NCI-H2029 treated with DMSO at 0.1 percent for 48 hours (cell line): ENCODE measurements around the gene COG3.
"Not testable (repeated sequence)": the region's sequence is repeated elsewhere in the genome, so short reads cannot be mapped to it uniquely, and the experiment has no call there.

ENCODE experiments used
- DNase-seq: peaks from one replicate; lab custom pipeline; 2025; lab: John Stamatoyannopoulos, UW

Gene COG3

GRCh38 chr13:45464687-45465453 is at the start of gene COG3:
Gene COG3, plus strand, starts transcription at chr13:45464939. Its CDS starts 98 bp downstream, at chr13:45465037.
- peak; percentile 64 for DNase-seq

- DNase-seq = no peak
These were observed 49.6 kb upstream of the COG3 start for GRCh38 chr13:45415112-45415511.

GRCh38 chr13:45416516-45417128 is 48.1 kb upstream of the COG3 start:
- peak; percentile 22 for DNase-seq

- peak; percentile 23 for DNase-seq
These were observed 46.8 kb upstream of the COG3 start, which contains the start of gene SLC25A30 for GRCh38 chr13:45417790-45418534. Gene SLC25A30, minus strand, starts transcription at chr13:45418373. Its CDS starts 6,948 bp downstream, at chr13:45411425.

- not testable (repeated sequence) for DNase-seq
These were observed 45.4 kb upstream of the COG3 start for GRCh38 chr13:45419389-45419788.

GRCh38 chr13:45419945-45420344 is 44.8 kb upstream of the COG3 start:
- no peak for DNase-seq

GRCh38 chr13:45422731-45423292 is 41.9 kb upstream of the COG3 start:
- DNase-seq = no peak

- DNase-seq = not testable (repeated sequence)
These were observed 38.5 kb upstream of the COG3 start for GRCh38 chr13:45426056-45426841.

GRCh38 chr13:45432737-45433380 is 31.9 kb upstream of the COG3 start:
- DNase-seq = no peak

- DNase-seq = no peak
These were observed 31.4 kb upstream of the COG3 start for GRCh38 chr13:45433381-45433790.

GRCh38 chr13:45434556-45435371 is 30.0 kb upstream of the COG3 start:
- DNase-seq = no peak

GRCh38 chr13:45436332-45436731 is 28.4 kb upstream of the COG3 start:
- DNase-seq = no peak

GRCh38 chr13:45436953-45437352 is 27.8 kb upstream of the COG3 start:
- DNase-seq = no peak

GRCh38 chr13:45437947-45438346 is 26.8 kb upstream of the COG3 start:
- DNase-seq = no peak

GRCh38 chr13:45439008-45439407 is 25.7 kb upstream of the COG3 start:
- no peak for DNase-seq

- DNase-seq = no peak
These were observed 24.8 kb upstream of the COG3 start for GRCh38 chr13:45439781-45440462.

- DNase-seq = no peak
These were observed 23.1 kb upstream of the COG3 start for GRCh38 chr13:45441633-45442032.

- DNase-seq = no peak
These were observed 19.7 kb upstream of the COG3 start for GRCh38 chr13:45445053-45445452.

- DNase-seq = no peak
These were observed 18.6 kb upstream of the COG3 start for GRCh38 chr13:45446181-45446580.
